Measurements from ENCODE around the gene ZNF33B. TPM values are rescaled to one million over a fixed set of nuclear protein-coding genes. Genes with fewer than 3 reads are reported as not detected.

ZNF33B gene
- total RNA-seq, 2 donors from 2014 or later: 27.0 to 82.5 TPM

- no peaks in the 10 kb centered on the region for H3K27me3 ChIP-seq
- peaks cover 0 to 2% of the 10 kb centered on the region in 2 donors for H3K36me3 ChIP-seq (replicated peaks in 1 of 2; ENCODE audit: insufficient read depth in 1 of 2, low read depth in 2 of 2)
- peaks cover 66% of the 10 kb centered on the region for H3K4me1 ChIP-seq
- TF ChIP-seq CTCF (IDR thresholded peaks at IDR 0.05) (no peak), POLR2A (IDR thresholded peaks at IDR 0.05) (no peak)
- intact Hi-C loops (cut with DNase I): loop anchor here (10.0 kb wide), 1 partner anchor 83 kb away; no protein-coding TSS in a partner anchor
- H3K4me3 ChIP-seq: peak overlapping the region; percentile 21 to 67
- H3K27ac ChIP-seq: peak overlapping the region; percentile 90 to 100 (median 96)
- H3K9me3 ChIP-seq: no peaks in the 10 kb centered on the region
- peak in 1 of 4 donors; percentile 14 for DNase-seq
- ATAC-seq: peak; percentile 3
- WGBS, 2 donors: 5 to 11% methylated on average over 10 of the region's 10 CpGs
Observed at GRCh38 chr10:42637648-42638054, 719 bp downstream of the ZNF33B start.

GRCh38 chr10:42637142-42637541 is 1.2 kb downstream of the ZNF33B start:
- 5 to 11% methylated on average over 3 of the region's 3 CpGs for WGBS, 2 donors
- intact Hi-C loops (cut with DNase I): loop anchor here (10.0 kb wide), 1 partner anchor 82 kb away; no protein-coding TSS in a partner anchor
- ATAC-seq: no peak
- DNase-seq: no peak
- Histone ChIP-seq H3K27me3 (no peaks in the 10 kb centered on the region), H3K4me1 (peaks cover 61% of the 10 kb centered on the region), H3K27ac (peak overlapping the region; percentile 90 to 100 (median 96)), H3K9me3 (no peaks in the 10 kb centered on the region), H3K36me3 (replicated peaks in 1 of 2; ENCODE audit: insufficient read depth in 1 of 2, low read depth in 2 of 2) (peaks cover 0 to 2% of the 10 kb centered on the region in 2 donors), H3K4me3 (peak overlapping the region; percentile 21 to 67)
- no peak for TF ChIP-seq POLR2A (IDR thresholded peaks at IDR 0.05)
- no peak for TF ChIP-seq CTCF (IDR thresholded peaks at IDR 0.05)

GRCh38 chr10:42635098-42635497 is 3.3 kb downstream of the ZNF33B start:
- DNase-seq (no peak), ATAC-seq (no peak)
- Histone ChIP-seq H3K4me3 (no peak overlapping the region), H3K36me3 (replicated peaks in 1 of 2; ENCODE audit: insufficient read depth in 1 of 2, low read depth in 2 of 2) (peaks cover 0 to 13% of the 10 kb centered on the region in 2 donors), H3K27me3 (no peaks in the 10 kb centered on the region), H3K4me1 (peaks cover 40% of the 10 kb centered on the region), H3K27ac (no peak overlapping the region), H3K9me3 (no peaks in the 10 kb centered on the region)
- 93 to 95% methylated on average over 4 of the region's 4 CpGs for WGBS, 2 donors
- intact Hi-C loops (cut with DNase I): loop anchor here (10.0 kb wide), 1 partner anchor 80 kb away; no protein-coding TSS in a partner anchor
- TF ChIP-seq CTCF (IDR thresholded peaks at IDR 0.05) (no peak), POLR2A (IDR thresholded peaks at IDR 0.05) (no peak)

- intact Hi-C loops (cut with DNase I): loop anchor here (10.0 kb wide), 1 partner anchor 78 kb away; no protein-coding TSS in a partner anchor
- no peak for ATAC-seq
- H3K27ac ChIP-seq: no peak overlapping the region
- H3K27me3 ChIP-seq: no peaks in the 10 kb centered on the region
- no peak for DNase-seq
- H3K9me3 ChIP-seq: no peaks in the 10 kb centered on the region
- no peak overlapping the region for H3K4me3 ChIP-seq
- TF ChIP-seq POLR2A (IDR thresholded peaks at IDR 0.05) (no peak), CTCF (IDR thresholded peaks at IDR 0.05) (no peak)
- peaks cover 31% of the 10 kb centered on the region for H3K4me1 ChIP-seq
- peaks cover 0 to 28% of the 10 kb centered on the region in 2 donors for H3K36me3 ChIP-seq (replicated peaks in 1 of 2; ENCODE audit: insufficient read depth in 1 of 2, low read depth in 2 of 2)
- WGBS, 2 donors: 72 to 75% methylated on average over 3 of the region's 3 CpGs
Observed at GRCh38 chr10:42632564-42632963, 5.8 kb downstream of the ZNF33B start.

Measured in body of pancreas (tissue), 4 donors.